ENCODE results near the gene CHML. TPM values are rescaled to one million over a fixed set of nuclear protein-coding genes. Genes with fewer than 3 reads are reported as not detected.

Gene CHML
- total RNA-seq, 1 experiment from 2014 or later = 19.3 TPM

GRCh38 chr1:241678536-241678935 is 38.4 kb upstream of the CHML start:
- ChIA-PET CTCF (no interaction called here), POLR2A (no interaction called here)
- BruUV-seq (replicated peaks) = no TSS peak
- DNase-seq (ENCODE audit: low read depth, low spot score) (no peak), ATAC-seq (no peak)
- intact Hi-C loops (cut with micrococcal nuclease; ENCODE audit: unreplicated experiment) = no loop called here
- H3K27ac ChIP-seq (ENCODE audit: low read length) = no peak overlapping the region
- in situ Hi-C loops (cut with HindIII; ENCODE audit: low pct_unique_long_range_greater_than_20kb, low sequenced_read_pairs) = no loop called here
- H3K36me3 ChIP-seq (ENCODE audit: control insufficient read depth, insufficient read depth, low read length) = no peaks in the 10 kb centered on the region
- H3K4me3 ChIP-seq (ENCODE audit: low read depth in 2 of 2, low read length in 2 of 2) = no peak overlapping the region
- TF ChIP-seq REST (IDR thresholded peaks at IDR 0.05; ENCODE audit: insufficient read depth in 1 of 2, low read depth in 2 of 2, low read length in 1 of 2) (no peak), CTCF (IDR thresholded peaks at IDR 0.05) (no peak), POLR2AphosphoS5 (IDR thresholded peaks at IDR 0.05; ENCODE audit: low read depth, low read length) (no peak), TCF7L2 (IDR thresholded peaks at IDR 0.05; ENCODE audit: low read depth, low read length) (no peak), SIN3A (IDR thresholded peaks at IDR 0.05; ENCODE audit: borderline replicate concordance, insufficient read depth, low read depth, low read length) (no peak)
- H3K27me3 ChIP-seq (ENCODE audit: control insufficient read depth, insufficient read depth, low read length) = no peaks in the 10 kb centered on the region
- H3K9me3 ChIP-seq (ENCODE audit: control insufficient read depth, insufficient read depth, low read depth, low read length) = no peaks in the 10 kb centered on the region
- H3K4me1 ChIP-seq (ENCODE audit: control insufficient read depth, insufficient read depth, low read length) = no peaks in the 10 kb centered on the region

GRCh38 chr1:241677201-241677600 is 37.0 kb upstream of the CHML start:
- in situ Hi-C loops (cut with HindIII; ENCODE audit: low pct_unique_long_range_greater_than_20kb, low sequenced_read_pairs) (no loop called here), intact Hi-C loops (cut with micrococcal nuclease; ENCODE audit: unreplicated experiment) (no loop called here)
- DNase-seq (ENCODE audit: low read depth, low spot score) (no peak), ATAC-seq (no peak)
- TF ChIP-seq REST (IDR thresholded peaks at IDR 0.05; ENCODE audit: insufficient read depth in 1 of 2, low read depth in 2 of 2, low read length in 1 of 2) (no peak), TCF7L2 (IDR thresholded peaks at IDR 0.05; ENCODE audit: low read depth, low read length) (no peak), CTCF (IDR thresholded peaks at IDR 0.05) (no peak), SIN3A (IDR thresholded peaks at IDR 0.05; ENCODE audit: borderline replicate concordance, insufficient read depth, low read depth, low read length) (no peak), POLR2AphosphoS5 (IDR thresholded peaks at IDR 0.05; ENCODE audit: low read depth, low read length) (no peak)
- BruUV-seq (replicated peaks) = no TSS peak
- H3K36me3 ChIP-seq (ENCODE audit: control insufficient read depth, insufficient read depth, low read length) = no peaks in the 10 kb centered on the region
- no peaks in the 10 kb centered on the region for H3K27me3 ChIP-seq (ENCODE audit: control insufficient read depth, insufficient read depth, low read length)
- H3K27ac ChIP-seq (ENCODE audit: low read length) = no peak overlapping the region
- ChIA-PET CTCF (no interaction called here), POLR2A (no interaction called here)
- no peaks in the 10 kb centered on the region for H3K9me3 ChIP-seq (ENCODE audit: control insufficient read depth, insufficient read depth, low read depth, low read length)
- no peaks in the 10 kb centered on the region for H3K4me1 ChIP-seq (ENCODE audit: control insufficient read depth, insufficient read depth, low read length)
- no peak overlapping the region for H3K4me3 ChIP-seq (ENCODE audit: low read depth in 2 of 2, low read length in 2 of 2)

All from Panc1 (cell line).